ENCODE measurements around the gene TMEM132C. TPM values are rescaled to one million over a fixed set of nuclear protein-coding genes. Genes with fewer than 3 reads are reported as not detected.
"Not testable (repeated sequence)": the region's sequence is repeated elsewhere in the genome, so short reads cannot be mapped to it uniquely, and the experiment has no call there.

TMEM132C gene
- not detected for polyA plus RNA-seq (ENCODE audit: low read depth in 6 of 6)

DNA sequence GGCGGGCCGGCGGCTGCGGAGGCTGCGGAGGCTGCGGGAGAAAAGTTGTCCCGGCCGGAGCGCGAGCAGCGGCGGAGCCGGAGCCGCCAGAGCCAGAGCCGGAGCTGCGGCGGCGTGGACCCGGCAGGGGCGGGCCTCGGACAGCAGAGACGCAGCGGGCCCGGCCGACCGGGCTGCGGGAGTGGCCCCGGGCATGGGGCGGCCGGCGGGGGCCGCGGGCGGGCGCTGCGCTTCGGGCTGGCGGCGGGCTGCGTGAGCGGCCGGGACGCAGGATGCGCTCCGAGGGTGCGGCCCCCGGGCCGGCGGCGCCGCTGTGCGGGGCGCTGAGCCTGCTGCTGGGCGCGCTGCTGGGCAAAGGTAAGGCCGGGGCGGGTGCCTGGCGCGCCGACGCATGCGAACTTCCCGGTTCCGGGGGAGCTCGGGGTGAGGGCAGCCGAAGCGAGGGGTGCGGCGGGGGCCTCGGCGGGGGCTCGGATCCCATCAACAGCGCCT, at the start of gene TMEM132C:
TSS of gene TMEM132C (plus strand) at position 40 of the 492 bp plus-strand sequence. CDS start at position 273, 233 bp downstream.
- Mint-ChIP-seq H3K9me3 (peaks cover 0 to 9% (median 2%) of the 10 kb centered on the region in 7 donors), H3K4me1 (peaks cover 0 to 3% (median 0%) of the 10 kb centered on the region in 3 donors), H3K27me3 (peaks cover 41 to 70% (median 54%) of the 10 kb centered on the region in 3 donors), H3K4me3 (peak within 1 kb of the TSS in 3 of 8 donors; percentile 4 to 23 (median 13)), H3K27ac (no peak within 1 kb of the TSS), H3K36me3 (no peaks in the 10 kb centered on the region)
- ATAC-seq (ENCODE audit: low read depth in 2 of 2) (no peak), DNase-seq (no peak)

DNA sequence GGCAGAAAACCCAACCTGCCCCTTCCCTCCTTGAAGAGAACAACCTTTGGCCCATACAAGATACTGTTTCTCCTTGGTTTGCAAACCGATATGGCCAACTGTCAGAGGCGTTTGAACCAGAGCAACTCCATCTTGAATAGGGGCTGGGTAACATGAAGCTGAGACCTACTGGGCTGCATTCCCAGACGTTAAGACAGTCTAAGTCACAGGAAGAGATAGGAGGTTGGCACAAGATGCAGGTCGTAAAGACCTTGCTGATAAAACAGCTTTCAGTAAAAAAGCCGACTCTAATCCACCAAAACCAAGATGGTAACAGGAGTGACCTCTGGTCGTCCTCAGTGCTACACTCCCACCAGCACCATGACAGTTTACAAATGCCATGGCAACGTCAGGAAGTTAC, 42.7 kb upstream of the TMEM132C start:
- H3K4me3 Mint-ChIP-seq = no peak overlapping the region
- H3K4me1 Mint-ChIP-seq = no peaks in the 10 kb centered on the region
- peak overlapping the region in 1 of 6 donors; percentile 50 for H3K27ac Mint-ChIP-seq
- DNase-seq (no peak), ATAC-seq (ENCODE audit: low read depth in 2 of 2) (no peak)
- peaks cover 0 to 19% (median 0%) of the 10 kb centered on the region in 7 donors for H3K9me3 Mint-ChIP-seq
- peaks cover 0 to 5% (median 0%) of the 10 kb centered on the region in 3 donors for H3K27me3 Mint-ChIP-seq
- peaks cover 0 to 4% of the 10 kb centered on the region in 2 donors for H3K36me3 Mint-ChIP-seq

GRCh38 chr12:128228581-128228980, 38.4 kb upstream of the TMEM132C start:
- DNase-seq = no peak
- peaks cover 0 to 15% (median 2%) of the 10 kb centered on the region in 7 donors for H3K9me3 Mint-ChIP-seq

DNA sequence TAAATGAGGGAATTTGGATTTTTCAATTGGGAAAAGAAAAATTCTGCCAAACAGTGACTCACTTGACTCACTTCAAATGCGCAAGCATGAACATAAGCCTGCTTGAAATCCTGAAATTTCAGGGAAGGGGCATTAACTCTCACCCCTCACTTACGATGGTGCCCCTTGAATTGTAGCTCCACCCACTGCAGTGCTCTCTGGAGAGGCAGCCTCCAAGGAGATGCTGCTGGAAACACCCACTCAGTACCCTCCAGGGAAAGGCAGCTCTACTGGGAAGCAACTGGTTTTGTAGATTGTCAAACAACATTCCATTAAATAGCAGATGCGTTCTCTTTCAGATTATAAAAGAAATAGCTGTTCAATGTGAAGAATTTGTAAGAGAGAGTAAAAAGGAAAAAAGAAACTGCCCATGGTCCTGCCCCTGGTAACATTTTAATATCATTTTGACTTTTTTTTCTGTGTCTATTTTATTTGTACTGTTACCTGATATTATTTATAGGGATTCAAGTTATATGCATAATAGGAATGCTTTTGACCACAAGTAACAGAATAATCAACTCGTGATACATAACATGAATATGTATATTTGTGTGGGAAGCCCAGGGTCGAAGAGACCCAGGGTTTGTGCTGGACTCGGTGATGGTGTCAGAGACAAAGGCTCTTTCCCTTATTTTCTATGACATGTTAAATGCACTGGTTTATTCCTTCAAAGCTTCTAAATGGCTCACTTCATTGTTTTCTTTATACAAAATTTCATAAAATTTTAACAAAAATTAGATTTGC, 31.1 kb upstream of the TMEM132C start:
- ATAC-seq (ENCODE audit: low read depth in 2 of 2) (no peak), DNase-seq (no peak)
- H3K27ac Mint-ChIP-seq = peak overlapping the region in 1 of 6 donors; percentile 41
- H3K4me1 Mint-ChIP-seq = no peaks in the 10 kb centered on the region
- H3K36me3 Mint-ChIP-seq = no peaks in the 10 kb centered on the region
- no peak overlapping the region for H3K4me3 Mint-ChIP-seq
- no peaks in the 10 kb centered on the region for H3K27me3 Mint-ChIP-seq
- peaks cover 5 to 20% (median 8%) of the 10 kb centered on the region in 7 donors for H3K9me3 Mint-ChIP-seq

More at GRCh38 chr12:128228581-128228980, 38.4 kb upstream of the TMEM132C start:
- Mint-ChIP-seq H3K27me3 (peaks cover 0 to 5% (median 0%) of the 10 kb centered on the region in 3 donors), H3K27ac (no peak overlapping the region), H3K36me3 (no peaks in the 10 kb centered on the region), H3K4me3 (no peak overlapping the region), H3K4me1 (no peaks in the 10 kb centered on the region)
- ATAC-seq (ENCODE audit: low read depth in 2 of 2) = no peak

DNA sequence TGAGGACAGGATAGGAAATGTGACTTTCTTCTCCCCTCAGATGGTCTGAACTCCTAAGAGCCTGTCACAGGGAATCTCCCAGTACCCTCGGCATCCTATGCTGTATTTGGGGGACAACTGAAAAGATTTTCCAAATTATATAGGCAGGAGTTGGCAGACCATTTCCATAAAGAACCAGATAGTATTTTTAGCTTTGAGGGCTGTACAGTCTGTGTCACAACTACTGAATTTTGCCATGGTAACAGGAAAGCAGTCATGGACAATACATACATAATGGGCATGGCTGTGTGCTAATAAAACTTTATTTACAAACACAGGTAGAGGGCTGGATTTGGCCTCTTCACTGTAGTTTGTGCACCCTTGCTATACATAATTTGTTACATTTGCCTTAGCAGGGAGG, 30.4 kb upstream of the TMEM132C start:
- H3K36me3 Mint-ChIP-seq = no peaks in the 10 kb centered on the region
- peaks cover 5 to 22% (median 8%) of the 10 kb centered on the region in 7 donors for H3K9me3 Mint-ChIP-seq
- no peak overlapping the region for H3K27ac Mint-ChIP-seq
- H3K4me1 Mint-ChIP-seq = no peaks in the 10 kb centered on the region
- DNase-seq (no peak), ATAC-seq (ENCODE audit: low read depth in 2 of 2) (no peak)
- H3K4me3 Mint-ChIP-seq = no peak overlapping the region
- no peaks in the 10 kb centered on the region for H3K27me3 Mint-ChIP-seq

GRCh38 chr12:128240745-128241144, 26.2 kb upstream of the TMEM132C start:
- DNase-seq = no peak
- H3K36me3 Mint-ChIP-seq = no peaks in the 10 kb centered on the region
- no peak overlapping the region for H3K27ac Mint-ChIP-seq
- H3K27me3 Mint-ChIP-seq = no peaks in the 10 kb centered on the region
- no peaks in the 10 kb centered on the region for H3K4me1 Mint-ChIP-seq
- H3K9me3 Mint-ChIP-seq = peaks cover 6 to 21% (median 11%) of the 10 kb centered on the region in 7 donors
- H3K4me3 Mint-ChIP-seq = no peak overlapping the region
- no peak for ATAC-seq (ENCODE audit: low read depth in 2 of 2)

GRCh38 chr12:128245121-128245520, 21.8 kb upstream of the TMEM132C start:
- H3K27ac Mint-ChIP-seq = no peak overlapping the region
- no peaks in the 10 kb centered on the region for H3K27me3 Mint-ChIP-seq
- no peaks in the 10 kb centered on the region for H3K4me1 Mint-ChIP-seq
- H3K4me3 Mint-ChIP-seq = no peak overlapping the region
- H3K36me3 Mint-ChIP-seq = no peaks in the 10 kb centered on the region
- DNase-seq = no peak
- peaks cover 3 to 14% (median 7%) of the 10 kb centered on the region in 7 donors for H3K9me3 Mint-ChIP-seq
- ATAC-seq (ENCODE audit: low read depth in 2 of 2) = no peak

DNA sequence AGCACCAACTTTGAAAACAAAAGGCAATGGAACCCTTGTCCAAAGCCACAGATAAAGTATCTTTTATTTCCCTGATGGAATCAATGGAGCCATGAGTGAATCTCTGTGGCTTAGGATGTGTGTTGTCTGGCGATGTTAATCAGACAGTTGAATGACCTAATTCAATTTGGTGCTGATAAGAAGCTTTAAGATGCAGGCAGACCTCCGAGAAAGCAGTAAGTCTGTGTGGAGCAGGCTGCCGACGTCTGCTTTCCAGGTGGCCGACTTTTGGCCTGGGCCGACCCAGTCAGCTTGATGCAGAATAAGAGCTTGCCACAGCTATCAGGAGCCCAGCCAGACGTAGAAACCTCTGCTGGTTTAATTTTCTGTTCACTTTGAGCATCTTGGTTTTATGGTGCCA, 21.1 kb upstream of the TMEM132C start:
- Mint-ChIP-seq H3K27me3 (no peaks in the 10 kb centered on the region), H3K4me3 (no peak overlapping the region), H3K9me3 (peaks cover 2 to 14% (median 8%) of the 10 kb centered on the region in 7 donors), H3K27ac (no peak overlapping the region), H3K4me1 (no peaks in the 10 kb centered on the region), H3K36me3 (no peaks in the 10 kb centered on the region)
- no peak for ATAC-seq (ENCODE audit: low read depth in 2 of 2)
- no peak for DNase-seq

GRCh38 chr12:128250096-128250495, 16.9 kb upstream of the TMEM132C start:
- Mint-ChIP-seq H3K4me1 (no peaks in the 10 kb centered on the region), H3K9me3 (peaks cover under 1 to 18% (median 4%) of the 10 kb centered on the region in 7 donors), H3K27me3 (no peaks in the 10 kb centered on the region), H3K36me3 (no peaks in the 10 kb centered on the region), H3K4me3 (no peak overlapping the region), H3K27ac (no peak overlapping the region)
- ATAC-seq (ENCODE audit: low read depth in 2 of 2) (no peak), DNase-seq (no peak)

- ATAC-seq (ENCODE audit: low read depth in 2 of 2); H3K27me3 Mint-ChIP-seq; DNase-seq; H3K36me3 Mint-ChIP-seq; H3K4me1 Mint-ChIP-seq; H3K9me3 Mint-ChIP-seq; H3K4me3 Mint-ChIP-seq; H3K27ac Mint-ChIP-seq: not testable (repeated sequence)
Observed at GRCh38 chr12:128253829-128254228, 13.1 kb upstream of the TMEM132C start.

DNA sequence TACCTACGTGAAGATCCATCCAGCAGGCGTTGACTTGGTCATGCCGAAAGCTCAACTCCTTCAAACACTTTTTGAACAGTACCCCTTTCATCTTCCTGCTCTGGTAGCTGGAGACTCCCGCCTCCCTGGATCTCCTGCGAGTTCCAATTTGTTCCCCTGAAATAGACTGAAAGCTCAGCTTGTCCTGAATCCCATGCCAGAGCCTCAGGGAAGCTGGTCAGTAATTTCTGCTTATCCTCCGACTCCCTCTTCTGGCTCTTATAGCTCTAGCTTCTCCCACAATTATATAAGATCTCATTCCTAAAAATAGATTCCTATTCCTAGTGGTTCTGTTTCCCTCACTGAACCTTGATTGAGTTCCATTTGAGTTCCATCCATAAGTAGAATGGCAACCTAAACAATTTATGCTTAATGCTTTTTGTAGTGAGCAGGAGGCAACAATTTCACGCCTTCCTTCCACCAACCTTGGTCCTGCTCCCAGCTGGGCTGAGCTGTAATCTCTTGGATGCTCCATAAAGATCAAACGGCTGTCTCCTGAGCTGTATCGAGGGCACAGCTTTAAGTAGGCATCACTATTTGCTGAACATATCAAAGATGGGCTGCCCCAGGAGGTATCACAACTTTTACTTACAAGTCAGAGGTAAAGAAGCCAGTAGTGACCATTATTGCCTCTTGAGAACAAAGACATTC, 8.0 kb upstream of the TMEM132C start:
- H3K9me3 Mint-ChIP-seq = peaks cover 0 to 5% (median 2%) of the 10 kb centered on the region in 7 donors
- H3K4me1 Mint-ChIP-seq = no peaks in the 10 kb centered on the region
- H3K27ac Mint-ChIP-seq = no peak overlapping the region
- ATAC-seq (ENCODE audit: low read depth in 2 of 2) = no peak
- DNase-seq = no peak
- H3K36me3 Mint-ChIP-seq = no peaks in the 10 kb centered on the region
- H3K27me3 Mint-ChIP-seq = peaks cover 11 to 13% (median 11%) of the 10 kb centered on the region in 3 donors
- H3K4me3 Mint-ChIP-seq = no peak overlapping the region

DNA sequence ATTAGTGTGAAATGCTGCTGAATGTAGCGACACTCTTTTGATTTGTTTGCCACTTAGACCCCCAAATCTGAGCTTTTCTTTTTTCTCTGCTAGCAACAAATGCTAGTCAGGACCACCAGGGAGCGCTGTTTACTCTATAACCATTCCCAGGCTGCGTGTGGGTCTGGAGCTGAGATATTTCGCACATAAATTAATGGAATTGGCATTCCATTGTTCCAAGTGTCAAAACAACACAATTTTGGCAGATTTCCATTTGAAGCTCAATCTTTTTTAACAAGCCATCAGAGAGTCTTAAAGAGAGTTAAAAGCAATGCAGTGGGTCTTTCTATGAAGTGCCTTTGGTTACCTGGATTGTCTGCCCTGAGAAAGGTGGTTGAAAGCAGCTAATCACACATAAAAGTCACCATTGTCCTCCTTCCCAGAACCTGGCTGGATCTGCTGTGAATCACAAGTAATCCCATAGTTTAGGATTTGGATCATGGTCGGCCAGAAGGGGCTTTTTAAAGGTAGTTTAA, 7.4 kb upstream of the TMEM132C start:
- peaks cover 0 to 8% (median 2%) of the 10 kb centered on the region in 7 donors for H3K9me3 Mint-ChIP-seq
- H3K36me3 Mint-ChIP-seq = no peaks in the 10 kb centered on the region
- DNase-seq = no peak
- H3K4me3 Mint-ChIP-seq = no peak overlapping the region
- H3K27ac Mint-ChIP-seq = no peak overlapping the region
- peaks cover 16 to 18% (median 17%) of the 10 kb centered on the region in 3 donors for H3K27me3 Mint-ChIP-seq
- no peaks in the 10 kb centered on the region for H3K4me1 Mint-ChIP-seq
- no peak for ATAC-seq (ENCODE audit: low read depth in 2 of 2)

- no peak for ATAC-seq (ENCODE audit: low read depth in 2 of 2)
- H3K9me3 Mint-ChIP-seq = peaks cover 0 to 8% (median 2%) of the 10 kb centered on the region in 7 donors
- peaks cover 24 to 37% (median 37%) of the 10 kb centered on the region in 3 donors for H3K27me3 Mint-ChIP-seq
- no peak overlapping the region for H3K27ac Mint-ChIP-seq
- no peaks in the 10 kb centered on the region for H3K36me3 Mint-ChIP-seq
- H3K4me1 Mint-ChIP-seq = peaks cover 0 to 3% (median 0%) of the 10 kb centered on the region in 3 donors
- H3K4me3 Mint-ChIP-seq = no peak overlapping the region
- no peak for DNase-seq
Observed at GRCh38 chr12:128261757-128262156, 5.2 kb upstream of the TMEM132C start.

Measured in naive B cell (primary cell).